Stomach smooth muscle (tissue), 2 donors: ENCODE measurements around the gene SLC35A2.
A peak's percentile ranks its signal among the peaks of the same experiment; 100 is the strongest.

Experiments
- H3K27ac ChIP-seq: one replicate; pipeline ENCODE4 v1.7.0; 2013; ENCODE audit warnings: mild to moderate bottlenecking, low read length, inconsistent platforms
- H3K27me3 ChIP-seq, 2 donors: one replicate each; pipeline ENCODE4 v1.7.0; 2013; ENCODE audit warnings: low read length in 2 of 2; ENCODE audit not compliant: insufficient read depth in 2 of 2, control insufficient read depth in 1 of 2
- H3K36me3 ChIP-seq, 2 donors: one replicate each; pipeline ENCODE4 v1.7.0; 2013; ENCODE audit warnings: low read length in 2 of 2; ENCODE audit not compliant: control insufficient read depth in 2 of 2, insufficient read depth in 2 of 2
- H3K4me1 ChIP-seq: one replicate; pipeline ENCODE4 v1.7.0; 2013; ENCODE audit warnings: low read length; ENCODE audit not compliant: control insufficient read depth, insufficient read depth
- H3K4me3 ChIP-seq, 2 donors: one replicate each; pipeline ENCODE4 v1.7.0; 2013; ENCODE audit warnings: low read length in 2 of 2
- H3K9ac ChIP-seq, 2 donors: one replicate each; pipeline ENCODE4 v1.7.0; 2013; ENCODE audit warnings: low read length in 2 of 2, mild to moderate bottlenecking in 1 of 2
- H3K9me3 ChIP-seq, 2 donors: one replicate each; pipeline ENCODE4 v1.7.0; 2013; ENCODE audit warnings: low read length in 2 of 2; ENCODE audit not compliant: control insufficient read depth in 2 of 2
- donor health status: healthy.
- donor health status: Pancreatic carcinoma.

The SLC35A2 gene

GRCh38 chrX:48927123-48927522, 15.7 kb upstream of the SLC35A2 start:
- peaks cover 0 to 4% of the 10 kb centered on the region in 2 donors for H3K27me3 ChIP-seq
- H3K9ac ChIP-seq: no peak overlapping the region
- H3K4me3 ChIP-seq: no peak overlapping the region
- H3K4me1 ChIP-seq: no peaks in the 10 kb centered on the region
- no peaks in the 10 kb centered on the region for H3K9me3 ChIP-seq
- H3K36me3 ChIP-seq: peaks cover 13 to 17% of the 10 kb centered on the region in 2 donors
- no peak overlapping the region for H3K27ac ChIP-seq

- Histone ChIP-seq H3K27ac (no peak overlapping the region), H3K4me3 (no peak overlapping the region), H3K9me3 (no peaks in the 10 kb centered on the region), H3K36me3 (peaks cover 13 to 16% of the 10 kb centered on the region in 2 donors), H3K4me1 (peaks cover 7% of the 10 kb centered on the region), H3K27me3 (peaks cover 0 to 8% of the 10 kb centered on the region in 2 donors), H3K9ac (no peak overlapping the region)
Observed at GRCh38 chrX:48924270-48924669, 12.8 kb upstream of the SLC35A2 start.

- Histone ChIP-seq H3K9ac (no peak overlapping the region), H3K9me3 (no peaks in the 10 kb centered on the region), H3K27me3 (peaks cover 0 to 8% of the 10 kb centered on the region in 2 donors), H3K36me3 (peaks cover 13 to 16% of the 10 kb centered on the region in 2 donors), H3K4me3 (no peak overlapping the region), H3K4me1 (peaks cover 7% of the 10 kb centered on the region), H3K27ac (no peak overlapping the region)
Observed at GRCh38 chrX:48923771-48924170, 12.3 kb upstream of the SLC35A2 start.

GRCh38 chrX:48920718-48921104, 9.3 kb upstream of the SLC35A2 start:
- H3K36me3 ChIP-seq: peaks cover 13 to 14% of the 10 kb centered on the region in 2 donors
- H3K4me1 ChIP-seq: peaks cover 9% of the 10 kb centered on the region
- no peak overlapping the region for H3K27ac ChIP-seq
- no peak overlapping the region for H3K9ac ChIP-seq
- H3K4me3 ChIP-seq: no peak overlapping the region
- peaks cover 0 to 11% of the 10 kb centered on the region in 2 donors for H3K27me3 ChIP-seq
- H3K9me3 ChIP-seq: no peaks in the 10 kb centered on the region

GRCh38 chrX:48919947-48920717, 8.7 kb upstream of the SLC35A2 start:
- Histone ChIP-seq H3K9ac (peak overlapping the region in 1 of 2 donors; percentile 21), H3K27ac (peak overlapping the region; percentile 80), H3K4me1 (peaks cover 9% of the 10 kb centered on the region), H3K9me3 (no peaks in the 10 kb centered on the region), H3K27me3 (peaks cover 0 to 11% of the 10 kb centered on the region in 2 donors), H3K36me3 (peaks cover 10 to 12% of the 10 kb centered on the region in 2 donors), H3K4me3 (peak overlapping the region in 1 of 2 donors; percentile 72)

- no peaks in the 10 kb centered on the region for H3K9me3 ChIP-seq
- peaks cover 0 to 10% of the 10 kb centered on the region in 2 donors for H3K27me3 ChIP-seq
- H3K4me1 ChIP-seq: peaks cover 9% of the 10 kb centered on the region
- peak overlapping the region; percentile 51 to 55 for H3K9ac ChIP-seq
- H3K27ac ChIP-seq: peak overlapping the region; percentile 80
- H3K36me3 ChIP-seq: peaks cover 9 to 16% of the 10 kb centered on the region in 2 donors
- H3K4me3 ChIP-seq: peak overlapping the region; percentile 55 to 72
Observed at GRCh38 chrX:48919360-48919841, 8.0 kb upstream of the SLC35A2 start.

GRCh38 chrX:48918643-48919340, 7.3 kb upstream of the SLC35A2 start, which contains the start of gene PIM2:
TSS of gene PIM2 (minus strand) at chrX:48919024. CDS start at chrX:48918834, 190 bp downstream.
- peak within 1 kb of the TSS; percentile 53 to 55 for H3K9ac ChIP-seq

GRCh38 chrX:48918301-48918642, 6.8 kb upstream of the SLC35A2 start:
- Histone ChIP-seq H3K9me3 (no peaks in the 10 kb centered on the region), H3K9ac (peak overlapping the region; percentile 42 to 53), H3K4me1 (peaks cover 9% of the 10 kb centered on the region), H3K27ac (peak overlapping the region; percentile 80), H3K36me3 (peaks cover 4 to 11% of the 10 kb centered on the region in 2 donors), H3K4me3 (peak overlapping the region; percentile 46 to 72), H3K27me3 (peaks cover 0 to 10% of the 10 kb centered on the region in 2 donors)

More at GRCh38 chrX:48918643-48919340, 7.3 kb upstream of the SLC35A2 start, which contains the start of gene PIM2:
- Histone ChIP-seq H3K36me3 (peaks cover 4 to 16% of the 10 kb centered on the region in 2 donors), H3K27me3 (peaks cover 0 to 10% of the 10 kb centered on the region in 2 donors), H3K9me3 (no peaks in the 10 kb centered on the region), H3K4me3 (peak within 1 kb of the TSS; percentile 55 to 72), H3K4me1 (peaks cover 9% of the 10 kb centered on the region), H3K27ac (peak within 1 kb of the TSS; percentile 80)

GRCh38 chrX:48917139-48918001, 5.9 kb upstream of the SLC35A2 start:
- Histone ChIP-seq H3K9ac (no peak overlapping the region), H3K9me3 (no peaks in the 10 kb centered on the region), H3K4me1 (peaks cover 9% of the 10 kb centered on the region), H3K36me3 (peaks cover 0 to 9% of the 10 kb centered on the region in 2 donors), H3K4me3 (peak overlapping the region in 1 of 2 donors; percentile 72), H3K27me3 (peaks cover 0 to 9% of the 10 kb centered on the region in 2 donors), H3K27ac (peak overlapping the region; percentile 53)
